ENCODE measurements around the gene RAMP2.
"Not testable (repeated sequence)": the region's sequence is repeated elsewhere in the genome, so short reads cannot be mapped to it uniquely, and the experiment has no call there.

Gene RAMP2

GRCh38 chr17:42769964-42770363 is 8.9 kb downstream of the RAMP2 start:
- not testable (repeated sequence) for DNase-seq (ENCODE audit: low spot score)

- DNase-seq (ENCODE audit: low spot score) = no peak
Measured at GRCh38 chr17:42772945-42773289, 11.9 kb downstream of the RAMP2 start.

GRCh38 chr17:42773290-42774035 is 12.4 kb downstream of the RAMP2 start, which contains the start of gene VPS25:
Gene VPS25, plus strand, starts transcription at chr17:42773449. Its CDS starts 27 bp downstream, at chr17:42773476.
- DNase-seq (ENCODE audit: low spot score) = peak; percentile 92

GRCh38 chr17:42774066-42774745 is 13.2 kb downstream of the RAMP2 start:
- DNase-seq (ENCODE audit: low spot score) = peak; percentile 85

GRCh38 chr17:42775534-42776098 is 14.6 kb downstream of the RAMP2 start:
- DNase-seq (ENCODE audit: low spot score) = no peak

GRCh38 chr17:42778570-42778969 is 17.5 kb downstream of the RAMP2 start:
- no peak for DNase-seq (ENCODE audit: low spot score)

- DNase-seq (ENCODE audit: low spot score) = no peak
Measured at GRCh38 chr17:42779304-42779935, 18.4 kb downstream of the RAMP2 start.

- DNase-seq (ENCODE audit: low spot score) = no peak
Measured at GRCh38 chr17:42779936-42780850, 19.2 kb downstream of the RAMP2 start, which contains the start of gene WNK4. Gene WNK4, plus strand, starts transcription at chr17:42780610. Its CDS starts 89 bp downstream, at chr17:42780699.

GRCh38 chr17:42780851-42781638 is 20.0 kb downstream of the RAMP2 start:
- no peak for DNase-seq (ENCODE audit: low spot score)

GRCh38 chr17:42781639-42782165 is 20.7 kb downstream of the RAMP2 start:
- DNase-seq (ENCODE audit: low spot score) = no peak

- no peak for DNase-seq (ENCODE audit: low spot score)
Measured at GRCh38 chr17:42782166-42783061, 21.4 kb downstream of the RAMP2 start.

GRCh38 chr17:42783062-42783790 is 22.2 kb downstream of the RAMP2 start:
- DNase-seq (ENCODE audit: low spot score) = no peak

GRCh38 chr17:42783791-42784138 is 22.7 kb downstream of the RAMP2 start:
- no peak for DNase-seq (ENCODE audit: low spot score)

GRCh38 chr17:42784409-42784808 is 23.4 kb downstream of the RAMP2 start:
- DNase-seq (ENCODE audit: low spot score) = no peak

GRCh38 chr17:42784811-42785592 is 24.0 kb downstream of the RAMP2 start:
- no peak for DNase-seq (ENCODE audit: low spot score)

GRCh38 chr17:42787266-42787665 is 26.2 kb downstream of the RAMP2 start:
- no peak for DNase-seq (ENCODE audit: low spot score)

- no peak for DNase-seq (ENCODE audit: low spot score)
Measured at GRCh38 chr17:42791948-42792347, 30.9 kb downstream of the RAMP2 start.

GRCh38 chr17:42792545-42792944 is 31.5 kb downstream of the RAMP2 start:
- DNase-seq (ENCODE audit: low spot score) = no peak

All from RKO (cell line).